Stomach (tissue), 4 donors: ENCODE measurements around the gene BCO1.

Experiments used
- POLR2A ChIP-seq, 4 donors: fragments of 450-650 bp; IDR thresholded peaks; one replicate each; pipeline ENCODE4 v1.6.1; 2016; ENCODE audit warnings: antibody characterized with exemption in 4 of 4, control low read depth in 2 of 4, mild to moderate bottlenecking in 1 of 4, moderate library complexity in 1 of 4
- TF ChIP-seq, protein P1 (sequence below), 7 experiments: fragments of 450-650 bp in 4 of 7; fragments of 200-600 bp in 3 of 7; sonication (generic) in 3 of 7; IDR thresholded peaks; one replicate each; pipeline ENCODE4 v1.5.1; 2016 to 2019; ENCODE audit warnings: antibody characterized with exemption in 7 of 7, control low read depth in 2 of 7, mild to moderate bottlenecking in 1 of 7

DNA sequence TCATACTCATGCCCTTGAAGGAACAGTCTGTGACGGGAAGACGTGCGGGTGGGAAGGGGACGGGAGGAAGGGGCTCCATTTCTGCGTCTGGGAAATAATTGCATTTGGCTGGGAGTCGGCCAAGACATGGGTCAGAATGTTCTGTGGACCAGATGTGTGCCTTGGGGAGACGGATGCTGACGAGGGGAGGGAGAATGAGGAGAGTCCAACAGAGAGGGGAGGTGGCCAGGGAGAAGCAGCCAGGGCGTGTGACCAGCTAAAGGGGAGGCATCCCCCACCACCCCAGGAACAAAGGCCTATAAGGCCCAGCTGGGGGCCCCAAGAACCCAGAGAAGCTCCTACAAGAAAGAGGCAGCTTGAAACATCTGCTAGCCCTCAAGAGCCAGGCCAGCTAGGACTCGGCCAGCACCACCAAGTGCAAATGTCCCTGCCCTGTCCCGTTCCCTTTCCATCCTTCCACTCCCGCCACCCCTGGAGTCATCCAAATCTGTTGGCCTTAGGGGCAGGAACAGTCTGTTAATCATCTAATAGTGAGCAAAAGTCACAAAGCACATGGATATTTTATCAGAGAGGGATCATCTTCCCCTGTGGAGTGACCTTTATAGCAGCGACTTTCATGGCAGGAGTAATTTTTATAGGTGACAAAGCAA is 42.5 kb upstream of the BCO1 start:
- TF ChIP-seq POLR2A (IDR thresholded peaks at IDR 0.05) = no peak
- TF ChIP-seq, protein P1, sequence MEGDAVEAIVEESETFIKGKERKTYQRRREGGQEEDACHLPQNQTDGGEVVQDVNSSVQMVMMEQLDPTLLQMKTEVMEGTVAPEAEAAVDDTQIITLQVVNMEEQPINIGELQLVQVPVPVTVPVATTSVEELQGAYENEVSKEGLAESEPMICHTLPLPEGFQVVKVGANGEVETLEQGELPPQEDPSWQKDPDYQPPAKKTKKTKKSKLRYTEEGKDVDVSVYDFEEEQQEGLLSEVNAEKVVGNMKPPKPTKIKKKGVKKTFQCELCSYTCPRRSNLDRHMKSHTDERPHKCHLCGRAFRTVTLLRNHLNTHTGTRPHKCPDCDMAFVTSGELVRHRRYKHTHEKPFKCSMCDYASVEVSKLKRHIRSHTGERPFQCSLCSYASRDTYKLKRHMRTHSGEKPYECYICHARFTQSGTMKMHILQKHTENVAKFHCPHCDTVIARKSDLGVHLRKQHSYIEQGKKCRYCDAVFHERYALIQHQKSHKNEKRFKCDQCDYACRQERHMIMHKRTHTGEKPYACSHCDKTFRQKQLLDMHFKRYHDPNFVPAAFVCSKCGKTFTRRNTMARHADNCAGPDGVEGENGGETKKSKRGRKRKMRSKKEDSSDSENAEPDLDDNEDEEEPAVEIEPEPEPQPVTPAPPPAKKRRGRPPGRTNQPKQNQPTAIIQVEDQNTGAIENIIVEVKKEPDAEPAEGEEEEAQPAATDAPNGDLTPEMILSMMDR (IDR thresholded peaks at IDR 0.05) = no peak
